GM12873 (cell line): ENCODE measurements around the gene CCL14.

Experiments used
- TF ChIP-seq, protein P1 (sequence below): IDR thresholded peaks from 2 replicates; pipeline ENCODE4 v1.5.1; 2012; ENCODE audit warnings: low read depth, mild to moderate bottlenecking, moderate library complexity, low read length, control low read depth; ENCODE audit not compliant: insufficient read depth; ENCODE audit errors: missing control alignments

CCL14 gene

DNA sequence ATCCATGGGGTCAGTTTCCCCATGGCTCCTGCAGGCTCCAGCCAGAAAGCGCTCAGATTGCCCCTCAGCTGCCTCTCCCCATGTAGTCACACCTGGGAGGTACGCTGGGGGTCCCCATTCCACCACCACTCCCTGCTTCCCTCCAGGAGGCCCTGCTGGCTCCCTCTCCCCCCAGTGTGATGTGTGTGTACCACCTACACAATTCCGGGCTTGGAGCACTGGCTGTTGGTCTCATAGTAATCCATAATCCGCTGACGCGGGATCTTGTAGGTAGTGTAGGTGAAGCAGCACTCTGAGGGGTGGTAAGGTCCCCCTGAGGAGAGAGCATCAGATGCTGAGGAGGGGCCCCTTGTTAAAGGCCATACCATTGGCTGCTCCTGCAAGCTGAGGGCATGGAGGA is 2.4 kb downstream of the CCL14 start:
- TF ChIP-seq, protein P1, sequence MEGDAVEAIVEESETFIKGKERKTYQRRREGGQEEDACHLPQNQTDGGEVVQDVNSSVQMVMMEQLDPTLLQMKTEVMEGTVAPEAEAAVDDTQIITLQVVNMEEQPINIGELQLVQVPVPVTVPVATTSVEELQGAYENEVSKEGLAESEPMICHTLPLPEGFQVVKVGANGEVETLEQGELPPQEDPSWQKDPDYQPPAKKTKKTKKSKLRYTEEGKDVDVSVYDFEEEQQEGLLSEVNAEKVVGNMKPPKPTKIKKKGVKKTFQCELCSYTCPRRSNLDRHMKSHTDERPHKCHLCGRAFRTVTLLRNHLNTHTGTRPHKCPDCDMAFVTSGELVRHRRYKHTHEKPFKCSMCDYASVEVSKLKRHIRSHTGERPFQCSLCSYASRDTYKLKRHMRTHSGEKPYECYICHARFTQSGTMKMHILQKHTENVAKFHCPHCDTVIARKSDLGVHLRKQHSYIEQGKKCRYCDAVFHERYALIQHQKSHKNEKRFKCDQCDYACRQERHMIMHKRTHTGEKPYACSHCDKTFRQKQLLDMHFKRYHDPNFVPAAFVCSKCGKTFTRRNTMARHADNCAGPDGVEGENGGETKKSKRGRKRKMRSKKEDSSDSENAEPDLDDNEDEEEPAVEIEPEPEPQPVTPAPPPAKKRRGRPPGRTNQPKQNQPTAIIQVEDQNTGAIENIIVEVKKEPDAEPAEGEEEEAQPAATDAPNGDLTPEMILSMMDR = no peak

DNA sequence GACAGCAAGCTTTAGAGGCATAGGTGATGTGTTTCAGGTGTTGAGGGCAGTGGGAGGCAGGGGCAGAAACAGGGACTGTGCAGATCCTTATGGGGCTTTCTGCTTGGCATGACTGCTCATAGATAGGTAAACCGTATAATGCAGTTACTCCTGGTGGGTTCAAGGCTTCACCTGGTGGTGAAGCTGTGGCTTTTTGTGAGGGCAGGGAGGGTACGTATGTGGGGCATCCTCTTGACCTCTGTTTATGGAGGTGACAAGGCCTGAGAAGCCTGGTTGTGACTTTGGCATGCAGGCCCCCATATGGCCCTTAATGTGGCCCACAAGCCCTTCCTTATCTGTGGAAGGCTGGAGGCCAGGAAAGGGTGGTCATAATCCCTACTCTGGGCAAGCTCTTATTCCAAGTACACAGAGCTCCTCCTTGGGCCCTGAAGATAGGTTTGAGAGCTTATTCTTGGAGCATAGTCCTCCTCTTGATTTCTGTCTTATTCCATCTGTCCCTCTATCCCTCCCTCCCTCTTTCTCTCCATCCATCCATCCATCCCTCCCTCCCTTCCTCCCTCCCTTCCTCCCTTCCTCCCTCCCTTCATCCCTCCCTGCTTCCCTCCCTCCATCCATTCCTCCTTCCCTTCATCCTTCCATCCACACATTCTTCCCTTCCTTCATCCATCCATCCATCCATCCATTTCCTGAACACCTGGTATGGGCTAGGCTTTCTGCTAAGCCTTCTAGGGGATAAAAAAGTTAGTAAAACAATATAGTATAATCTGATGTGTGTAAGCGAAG is 3.9 kb downstream of the CCL14 start:
- TF ChIP-seq, protein P1 = no peak

DNA sequence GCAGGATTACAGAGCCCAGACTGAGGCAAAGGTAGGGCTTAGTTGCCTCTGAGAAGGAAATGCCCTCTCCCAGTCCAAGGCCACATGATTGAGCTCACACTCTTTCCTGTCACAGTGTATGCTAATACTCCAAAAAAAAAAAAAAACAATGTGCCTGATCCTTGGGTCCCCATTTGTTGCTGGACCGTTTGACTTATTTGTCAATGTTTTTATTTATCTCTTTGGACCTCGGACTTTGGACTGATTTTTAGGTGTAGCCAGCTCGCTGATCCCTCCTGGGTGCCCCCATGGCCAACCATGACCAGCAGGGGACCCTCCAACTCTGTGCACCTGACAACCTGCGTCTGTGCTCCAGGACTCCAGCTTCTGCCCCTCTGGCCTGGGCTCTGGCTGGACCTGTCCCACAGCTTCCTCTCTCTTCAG is 4.6 kb downstream of the CCL14 start:
- TF ChIP-seq, protein P1 = peak; percentile 57

DNA sequence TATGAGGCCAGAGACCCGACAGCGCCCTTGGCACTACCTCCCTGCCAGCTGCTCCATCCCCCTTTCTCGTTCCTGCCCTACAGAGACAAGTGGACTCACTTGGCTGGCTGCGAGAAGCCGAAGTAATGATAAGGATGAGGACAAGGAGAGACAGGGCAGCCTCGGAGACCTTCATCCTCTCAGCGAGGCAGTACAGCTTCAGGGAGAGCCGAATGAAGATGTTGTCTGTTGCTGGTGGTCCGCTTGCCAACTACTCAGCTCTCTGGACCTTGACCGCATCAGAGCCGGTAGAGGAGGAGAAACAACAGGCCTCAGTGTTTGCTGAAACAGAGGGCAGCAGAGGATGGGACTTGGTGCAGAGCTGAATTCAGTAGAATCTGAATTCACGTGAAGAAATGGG is 5.3 kb downstream of the CCL14 start, which contains the start of gene CCL16:
CCL16 (minus strand) TSS at position 252 of the 400 bp plus-strand sequence; CDS start at position 175, 77 bp downstream.
- TF ChIP-seq, protein P1 = no peak

DNA sequence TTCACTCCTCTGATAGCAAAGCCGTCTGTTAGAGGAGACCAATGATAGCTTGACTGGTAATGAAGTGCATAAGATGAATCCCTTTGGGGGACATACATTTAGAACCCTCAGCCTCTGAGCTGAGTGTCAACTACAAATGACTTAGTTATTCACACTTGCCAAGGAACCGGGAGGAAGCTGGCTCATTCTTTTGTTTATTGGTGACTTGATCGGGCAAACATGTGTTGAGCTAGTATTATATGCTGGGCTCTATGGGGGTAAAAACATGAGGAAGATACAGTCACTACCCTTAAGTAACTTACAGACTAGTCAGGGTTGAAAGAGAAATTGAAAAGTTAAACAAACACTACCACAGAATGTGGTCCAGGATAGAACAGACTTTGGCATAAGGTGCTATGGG is 8.2 kb downstream of the CCL14 start:
- TF ChIP-seq, protein P1 = no peak

DNA sequence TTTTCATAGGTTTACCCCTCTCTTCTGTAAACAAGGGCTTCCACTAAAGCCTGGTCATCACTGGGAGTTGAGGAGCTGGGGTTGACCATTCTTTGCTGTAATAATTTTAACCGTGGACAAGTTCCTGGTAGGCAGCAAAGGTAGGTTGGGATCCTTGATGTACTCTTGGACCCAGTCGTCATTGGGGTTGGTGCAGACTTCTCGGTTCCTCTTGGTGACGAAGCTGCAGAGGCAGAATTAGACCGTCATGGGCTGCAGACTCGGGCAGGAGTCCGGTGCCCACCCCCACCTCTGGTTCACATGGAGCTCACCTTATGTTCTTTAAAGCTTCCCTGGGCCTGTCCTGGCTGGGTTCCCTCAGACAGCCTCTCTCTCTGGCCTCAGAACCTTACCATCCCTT is 9.0 kb downstream of the CCL14 start:
- TF ChIP-seq, protein P1 = no peak

DNA sequence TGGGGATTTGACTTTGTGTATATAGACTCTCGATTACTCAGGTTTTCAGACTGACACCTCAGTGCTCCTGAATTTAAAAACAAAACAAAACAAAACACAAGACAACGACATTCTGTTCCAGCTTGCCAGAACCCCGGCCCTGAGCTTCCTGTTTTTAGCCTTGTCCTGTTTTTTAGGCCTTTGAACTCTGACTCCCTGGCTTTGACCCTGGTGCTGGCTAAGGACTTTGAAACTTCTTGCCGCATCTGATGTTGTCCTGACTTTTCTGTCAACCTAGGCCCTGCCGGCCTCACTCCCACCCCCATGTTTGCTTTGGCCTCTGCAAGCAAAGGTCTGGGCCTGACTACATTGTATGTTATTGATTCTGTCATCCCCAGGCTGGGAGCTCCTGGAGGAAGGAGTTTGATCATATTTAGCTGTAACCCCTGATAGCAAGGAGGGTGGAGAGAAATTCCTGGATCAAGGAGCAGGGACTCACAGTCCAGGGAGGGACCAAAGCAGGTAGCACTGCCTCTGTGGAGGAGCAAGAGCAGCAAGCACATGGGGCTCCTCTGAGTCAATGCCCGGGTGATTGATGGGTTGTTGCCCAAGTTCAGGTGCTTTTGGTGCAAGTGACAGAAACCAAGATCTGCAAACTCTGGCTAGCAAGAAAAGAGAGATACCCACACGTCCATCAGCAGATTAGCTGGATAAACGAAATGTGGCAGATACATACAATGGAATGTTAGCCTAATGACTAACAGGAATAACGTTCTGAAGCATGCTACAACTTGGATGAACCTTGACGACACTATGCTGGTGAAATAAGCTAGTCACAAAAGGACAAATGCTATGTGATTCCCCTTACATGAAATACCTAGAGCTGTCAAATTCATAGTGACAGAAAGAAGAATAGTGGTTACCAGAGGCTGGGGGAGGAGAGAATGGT is 12.9 kb downstream of the CCL14 start:
- TF ChIP-seq, protein P1 = no peak
